CD4-positive, alpha-beta T cell (primary cell): ENCODE measurements around the gene MRAP. TPM values are rescaled to one million over a fixed set of nuclear protein-coding genes. Genes with fewer than 3 reads are reported as not detected.

ENCODE experiments used
- ATAC-seq: fragments of 200-7000 bp; cut with Tn5 transposase; one replicate; pipeline ENCODE4 v1.10.0; 2022; ENCODE audit warnings: mild to moderate bottlenecking; ENCODE audit not compliant: poor library complexity
- CTCF ChIA-PET: fragments of 350-600 bp; sonication (Branson Sonifier 250); formaldehyde crosslinking; loops from one replicate; lab custom pipeline; 2021; ENCODE audit warnings: antibody characterized with exemption, inconsistent platforms; lab: Charles Lee
- POLR2A ChIA-PET: fragments of 350-600 bp; sonication (Branson Sonifier 250); formaldehyde crosslinking; loops from one replicate; lab custom pipeline; 2021; ENCODE audit warnings: antibody characterized with exemption, inconsistent platforms; lab: Charles Lee
- DNase-seq, 14 experiments: peaks; one replicate each; pipeline ENCODE4 v3.0.0-alpha.2; 2013 to 2020; ENCODE audit warnings: mixed read lengths in 2 of 14
- H3K27ac ChIP-seq, 2 donors: one replicate each; pipeline versions ENCODE4 v1.5.1 to v1.7.0; 2013; ENCODE audit warnings: low read length in 2 of 2, low read depth in 1 of 2, mild to moderate bottlenecking in 1 of 2
- H3K27me3 ChIP-seq, 2 experiments: 1 replicate in 1 of 2; 2 replicates in 1 of 2; pipeline versions ENCODE4 v1.6.1 to v1.7.0; 2013; ENCODE audit warnings: low read length in 2 of 2, control low read depth in 1 of 2, mild to moderate bottlenecking in 1 of 2, moderate library complexity in 1 of 2; ENCODE audit not compliant: insufficient read depth in 2 of 2, control insufficient read depth in 1 of 2
- H3K36me3 ChIP-seq: one replicate; pipeline ENCODE4 v1.6.1; 2013; ENCODE audit warnings: low read length, control low read depth; ENCODE audit not compliant: insufficient read depth
- H3K4me1 ChIP-seq: one replicate; pipeline ENCODE4 v1.6.1; 2013; ENCODE audit warnings: low read length, control low read depth; ENCODE audit not compliant: insufficient read depth
- H3K4me3 ChIP-seq: one replicate; pipeline ENCODE4 v1.5.1; 2013; ENCODE audit warnings: mild to moderate bottlenecking, low read length, moderate library complexity
- H3K9me3 ChIP-seq, 2 experiments: 1 replicate in 1 of 2; 2 replicates in 1 of 2; pipeline versions ENCODE4 v1.6.1 to v1.7.0; 2013; ENCODE audit warnings: low read length in 2 of 2, mild to moderate bottlenecking in 2 of 2, control low read depth in 1 of 2, moderate library complexity in 1 of 2; ENCODE audit not compliant: control insufficient read depth in 1 of 2, insufficient read depth in 1 of 2
- H3K27ac Mint-ChIP-seq: one replicate; pipeline ENCODE4 v1.8.0; 2020; ENCODE audit warnings: mixed read lengths
- H3K27me3 Mint-ChIP-seq: one replicate; pipeline ENCODE4 v1.8.0; 2021; ENCODE audit warnings: mixed read lengths
- H3K36me3 Mint-ChIP-seq: one replicate; pipeline ENCODE4 v1.8.0; 2021; ENCODE audit warnings: low read depth, mixed read lengths
- H3K4me1 Mint-ChIP-seq: one replicate; pipeline ENCODE4 v1.8.0; 2021; ENCODE audit warnings: low read depth, mixed read lengths
- H3K4me3 Mint-ChIP-seq: one replicate; pipeline ENCODE4 v1.8.0; 2020; ENCODE audit warnings: mild to moderate bottlenecking, mixed read lengths
- H3K9me3 Mint-ChIP-seq: one replicate; pipeline ENCODE4 v1.8.0; 2020; ENCODE audit warnings: mixed read lengths
- CTCF ChIP-seq: fragments of 200-600 bp; IDR thresholded peaks from one replicate; pipeline ENCODE4 v1.8.0; 2022; ENCODE audit warnings: antibody characterized with exemption, mild to moderate bottlenecking
- intact Hi-C, 2 experiments: fragments of 100-400 bp; cut with DNase I in 1 of 2; cut with micrococcal nuclease in 1 of 2; formaldehyde crosslinking; loops; one replicate each; pipeline versions ENCODE4 v1.15.1 to v1.9.0; 2023 to 2025; cut with DNase I, micrococcal nuclease
- total RNA-seq, 174 experiments: library from RNA in 2 of 174; stranded (reverse) in 2 of 174; gene quantifications; one replicate each; pipeline ENCODE4 v1.2.3 and lab custom pipeline; 2021 to 2026

MRAP gene
- total RNA-seq, 2 experiments from 2014 or later, result not detected

- peaks cover 80% of the 10 kb centered on the region for H3K36me3 ChIP-seq
- ChIA-PET CTCF (no interaction called here), POLR2A (no interaction called here)
- no peaks in the 10 kb centered on the region for H3K9me3 Mint-ChIP-seq
- intact Hi-C loops, result no loop called here
- no peaks in the 10 kb centered on the region for H3K9me3 ChIP-seq
- DNase-seq, result no peak
- TF ChIP-seq CTCF, result no peak
- H3K36me3 Mint-ChIP-seq, result peaks cover 94% of the 10 kb centered on the region
- no peaks in the 10 kb centered on the region for H3K4me1 Mint-ChIP-seq
- H3K27ac Mint-ChIP-seq, result no peak overlapping the region
- ATAC-seq, result no peak
- H3K27ac ChIP-seq, result no peak overlapping the region
- H3K27me3 Mint-ChIP-seq, result no peaks in the 10 kb centered on the region
- no peaks in the 10 kb centered on the region for H3K27me3 ChIP-seq
- no peak overlapping the region for H3K4me3 ChIP-seq
- no peaks in the 10 kb centered on the region for H3K4me1 ChIP-seq
- H3K4me3 Mint-ChIP-seq, result no peak overlapping the region
These were observed 36.4 kb downstream of the MRAP start for GRCh38 chr21:32334980-32335531.

GRCh38 chr21:32335601-32336575, 37.2 kb downstream of the MRAP start:
- no peak for DNase-seq
- ChIA-PET CTCF (no interaction called here), POLR2A (no interaction called here)
- no peaks in the 10 kb centered on the region for H3K27me3 Mint-ChIP-seq
- H3K4me1 Mint-ChIP-seq, result no peaks in the 10 kb centered on the region
- Histone ChIP-seq H3K27me3 (no peaks in the 10 kb centered on the region), H3K9me3 (no peaks in the 10 kb centered on the region), H3K4me1 (no peaks in the 10 kb centered on the region), H3K36me3 (peaks cover 78% of the 10 kb centered on the region), H3K4me3 (no peak overlapping the region), H3K27ac (no peak overlapping the region)
- no peak overlapping the region for H3K27ac Mint-ChIP-seq
- H3K4me3 Mint-ChIP-seq, result no peak overlapping the region
- peaks cover 94% of the 10 kb centered on the region for H3K36me3 Mint-ChIP-seq
- no peaks in the 10 kb centered on the region for H3K9me3 Mint-ChIP-seq
- no peak for ATAC-seq
- intact Hi-C loops, result no loop called here
- no peak for TF ChIP-seq CTCF

GRCh38 chr21:32336711-32337110, 38.1 kb downstream of the MRAP start:
- ChIA-PET POLR2A (no interaction called here), CTCF (interaction anchor here (0.6 kb wide), 1 partner anchor 938 kb away, joined by 5 read pairs; no protein-coding TSS in a partner anchor)
- Histone ChIP-seq H3K36me3 (peaks cover 70% of the 10 kb centered on the region), H3K27ac (no peak overlapping the region), H3K4me3 (no peak overlapping the region), H3K9me3 (no peaks in the 10 kb centered on the region), H3K4me1 (no peaks in the 10 kb centered on the region), H3K27me3 (no peaks in the 10 kb centered on the region)
- Mint-ChIP-seq H3K4me3 (no peak overlapping the region), H3K27me3 (no peaks in the 10 kb centered on the region), H3K27ac (no peak overlapping the region), H3K9me3 (no peaks in the 10 kb centered on the region), H3K4me1 (no peaks in the 10 kb centered on the region), H3K36me3 (peaks cover 94% of the 10 kb centered on the region)
- no peak for TF ChIP-seq CTCF
- DNase-seq (no peak), ATAC-seq (no peak)
- intact Hi-C loops, result no loop called here
